CD4-positive, alpha-beta T cell treated with Interleukin-2 at 100 ng/mL for 4 hours (primary cell): Measurements from ENCODE around the gene CCL18.
"Not testable (repeated sequence)": the region's sequence is repeated elsewhere in the genome, so short reads cannot be mapped to it uniquely, and the experiment has no call there.

Experiments used
- DNase-seq: peaks from one replicate; pipeline ENCODE4 v3.0.0-alpha.2; 2020; ENCODE audit warnings: low spot score

The CCL18 gene

GRCh38 chr17:36104246-36104645 is 40.2 kb downstream of the CCL18 start:
- not testable (repeated sequence) for DNase-seq

- DNase-seq = no peak
These were observed 40.7 kb downstream of the CCL18 start for GRCh38 chr17:36104701-36105181.

- peak; percentile 36 for DNase-seq
These were observed 41.9 kb downstream of the CCL18 start for GRCh38 chr17:36105781-36106492.

- no peak for DNase-seq
These were observed 42.4 kb downstream of the CCL18 start for GRCh38 chr17:36106493-36106835.

- DNase-seq = peak; percentile 26
These were observed 43.6 kb downstream of the CCL18 start for GRCh38 chr17:36107660-36108059.

GRCh38 chr17:36108265-36108664 is 44.2 kb downstream of the CCL18 start:
- not testable (repeated sequence) for DNase-seq

GRCh38 chr17:36111068-36111490 is 47.0 kb downstream of the CCL18 start:
- no peak for DNase-seq

- DNase-seq = no peak
These were observed 48.5 kb downstream of the CCL18 start for GRCh38 chr17:36112572-36112971.

GRCh38 chr17:36113131-36113530 is 49.1 kb downstream of the CCL18 start:
- DNase-seq = not testable (repeated sequence)

DNA sequence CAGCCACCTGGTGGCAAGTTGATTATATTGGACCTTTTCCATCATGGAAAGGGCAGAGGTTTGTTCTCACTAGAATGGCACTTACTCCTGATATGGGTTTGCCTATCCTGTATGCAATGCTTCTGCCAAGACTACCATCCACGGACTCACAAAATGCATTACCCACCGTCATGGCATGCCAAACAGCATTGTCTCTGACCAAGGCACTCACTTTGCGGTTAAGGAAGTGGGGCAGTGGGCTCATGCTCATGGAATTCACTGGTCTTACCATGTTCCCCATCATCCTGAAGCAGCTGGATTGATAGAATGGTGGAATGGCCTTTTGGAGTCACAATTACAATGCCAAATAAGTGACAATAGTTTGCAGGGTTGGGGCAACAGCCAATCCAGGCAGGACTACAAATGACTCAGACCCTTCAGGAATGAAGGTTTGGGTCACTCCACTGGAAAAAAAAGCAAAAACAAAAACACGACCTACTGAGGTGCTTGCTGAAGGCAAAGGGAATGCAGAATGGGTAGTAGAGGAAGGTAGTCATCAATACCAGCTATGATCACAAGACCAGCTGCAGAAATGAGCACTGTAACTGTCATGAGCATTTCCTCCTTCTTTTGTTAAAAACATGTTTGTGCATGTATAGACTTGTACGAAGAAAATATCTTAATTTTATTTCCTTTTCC is 51.0 kb downstream of the CCL18 start:
- not testable (repeated sequence) for DNase-seq

DNA sequence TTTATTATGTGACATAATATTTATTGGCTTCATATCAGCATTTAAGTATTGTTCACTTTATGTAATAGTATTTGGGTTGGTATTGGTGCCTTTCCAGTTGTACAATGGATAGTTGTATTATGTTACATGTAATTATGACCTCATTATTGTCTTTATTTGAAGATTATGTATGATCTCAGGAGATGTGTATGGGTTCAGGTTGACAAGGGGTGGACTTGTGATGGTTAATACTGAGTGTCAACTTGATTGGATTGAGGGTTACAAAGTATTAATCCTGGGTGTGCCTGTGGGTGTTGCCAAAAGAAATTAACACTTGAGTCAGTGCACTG is 51.5 kb downstream of the CCL18 start:
- not testable (repeated sequence) for DNase-seq

DNA sequence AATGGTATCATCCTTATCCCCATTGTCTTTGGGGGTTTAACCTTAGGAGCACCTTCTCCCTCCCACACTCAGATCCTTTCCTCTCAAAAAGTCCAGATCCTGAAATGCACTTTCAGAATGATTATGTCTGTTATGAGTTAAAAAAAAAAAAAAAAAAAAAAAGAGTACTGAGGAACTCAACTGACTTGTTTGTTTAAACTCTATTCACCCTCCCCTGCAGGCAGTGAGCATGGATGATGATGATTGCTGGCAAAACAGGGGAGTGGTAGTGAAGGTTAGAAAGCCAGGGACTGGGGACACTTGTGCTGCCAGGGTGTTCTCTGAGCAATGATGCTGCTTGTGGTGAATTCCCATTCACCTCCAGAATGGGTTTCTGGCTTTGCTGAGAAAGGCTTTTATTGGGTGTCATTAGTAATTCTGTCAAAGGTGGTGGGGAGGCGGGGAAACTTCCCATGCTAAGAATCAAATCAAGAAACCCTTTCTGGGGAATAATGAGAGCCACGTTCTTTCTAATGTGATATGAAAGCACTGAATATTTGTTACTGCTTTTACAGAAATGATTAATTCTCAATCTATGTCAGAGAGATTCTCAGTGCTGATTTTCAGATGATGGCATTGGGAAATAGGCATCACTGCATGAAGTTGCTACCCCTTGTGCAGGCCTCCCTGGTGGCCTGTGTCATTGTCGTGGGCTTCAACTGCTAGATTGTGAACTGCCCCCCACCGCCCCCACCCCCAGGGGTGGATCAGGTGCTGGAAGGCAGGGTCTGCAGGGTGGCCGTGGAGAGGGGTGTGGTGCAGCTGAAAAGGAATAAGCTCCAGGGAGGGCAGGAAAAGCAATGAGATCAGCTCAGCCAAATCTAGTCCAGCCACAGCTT is 53.7 kb downstream of the CCL18 start:
- no peak for DNase-seq

- DNase-seq = no peak
These were observed 54.6 kb downstream of the CCL18 start for GRCh38 chr17:36118477-36119353.

DNA sequence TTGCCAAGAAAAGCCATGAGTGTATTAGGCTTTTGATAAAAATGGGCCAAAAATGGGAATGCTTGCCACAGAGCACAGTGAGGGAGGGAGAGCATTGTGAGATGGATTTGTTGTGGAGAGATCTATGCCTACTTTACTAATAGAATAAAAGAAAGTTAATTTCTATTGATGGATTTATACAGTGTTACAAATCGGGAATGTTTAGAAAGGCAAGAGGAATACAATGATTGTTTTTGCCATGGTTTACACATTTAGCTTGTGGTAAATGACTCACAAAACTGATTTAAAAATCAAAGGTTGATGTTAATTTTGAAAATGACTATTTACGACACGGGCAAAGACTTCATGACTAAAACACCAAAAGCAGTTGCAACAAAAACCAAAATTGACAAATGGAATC is 56.1 kb downstream of the CCL18 start:
- DNase-seq = no peak

DNA sequence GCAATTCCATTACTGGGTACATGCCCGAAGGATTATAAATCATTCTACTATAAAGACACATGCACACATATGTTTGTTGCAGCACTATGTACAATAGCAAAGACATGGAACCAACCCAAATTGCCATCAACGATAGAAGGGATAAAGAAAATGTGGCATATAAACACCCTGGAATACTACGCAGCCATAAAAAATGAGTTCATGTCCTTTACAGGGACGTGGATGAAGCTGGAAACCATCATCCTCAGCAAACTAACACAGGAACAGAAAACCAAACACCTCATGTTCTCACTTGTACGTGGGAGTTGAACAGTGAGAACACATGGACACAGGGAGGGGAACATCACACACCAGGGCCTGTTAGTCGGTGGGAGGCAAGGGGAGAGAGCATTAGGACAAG is 57.0 kb downstream of the CCL18 start:
- not testable (repeated sequence) for DNase-seq
